ENCODE data around the gene MDM2. TPM values are rescaled to one million over a fixed set of nuclear protein-coding genes. Genes with fewer than 3 reads are reported as not detected.

MDM2 gene
- total and polyA plus RNA-seq, 11 donors = 16.2 to 78.8 (median 49.0) TPM

DNA sequence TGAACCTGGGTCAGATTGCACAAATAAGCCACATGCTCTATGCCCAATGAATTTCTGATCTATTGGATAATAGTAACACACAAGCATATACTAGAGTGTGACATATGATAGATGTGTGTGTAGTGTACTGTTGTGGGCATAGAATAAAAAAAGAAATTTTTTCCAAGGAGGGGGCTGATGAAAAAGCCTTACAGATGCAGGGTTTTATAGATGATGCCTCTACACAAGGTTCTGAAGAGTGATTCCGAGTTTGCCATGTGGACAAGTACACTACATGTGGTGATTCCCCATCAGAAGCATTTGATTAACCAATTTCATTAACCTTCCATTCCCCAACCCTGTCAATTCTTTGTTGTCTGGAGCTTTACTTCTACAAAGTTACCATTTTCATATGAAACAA, 79.7 kb downstream of the MDM2 start:
- no peaks in the 10 kb centered on the region for H3K9me3 ChIP-seq
- H3K27me3 ChIP-seq = no peaks in the 10 kb centered on the region
- H3K27ac ChIP-seq = no peak overlapping the region
- DNase-seq = no peak
- peaks cover 0 to 12% (median 0%) of the 10 kb centered on the region in 9 donors for H3K36me3 ChIP-seq
- intact Hi-C loops (cut with DNase I) = no loop called here
- no peaks in the 10 kb centered on the region for H3K4me1 ChIP-seq
- 86 to 95% (median 92%) methylated on average over 1 of the region's 1 CpG for WGBS, 4 donors
- TF ChIP-seq, protein P1, sequence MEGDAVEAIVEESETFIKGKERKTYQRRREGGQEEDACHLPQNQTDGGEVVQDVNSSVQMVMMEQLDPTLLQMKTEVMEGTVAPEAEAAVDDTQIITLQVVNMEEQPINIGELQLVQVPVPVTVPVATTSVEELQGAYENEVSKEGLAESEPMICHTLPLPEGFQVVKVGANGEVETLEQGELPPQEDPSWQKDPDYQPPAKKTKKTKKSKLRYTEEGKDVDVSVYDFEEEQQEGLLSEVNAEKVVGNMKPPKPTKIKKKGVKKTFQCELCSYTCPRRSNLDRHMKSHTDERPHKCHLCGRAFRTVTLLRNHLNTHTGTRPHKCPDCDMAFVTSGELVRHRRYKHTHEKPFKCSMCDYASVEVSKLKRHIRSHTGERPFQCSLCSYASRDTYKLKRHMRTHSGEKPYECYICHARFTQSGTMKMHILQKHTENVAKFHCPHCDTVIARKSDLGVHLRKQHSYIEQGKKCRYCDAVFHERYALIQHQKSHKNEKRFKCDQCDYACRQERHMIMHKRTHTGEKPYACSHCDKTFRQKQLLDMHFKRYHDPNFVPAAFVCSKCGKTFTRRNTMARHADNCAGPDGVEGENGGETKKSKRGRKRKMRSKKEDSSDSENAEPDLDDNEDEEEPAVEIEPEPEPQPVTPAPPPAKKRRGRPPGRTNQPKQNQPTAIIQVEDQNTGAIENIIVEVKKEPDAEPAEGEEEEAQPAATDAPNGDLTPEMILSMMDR (IDR thresholded peaks at IDR 0.05) = no peak
- no peak for TF ChIP-seq POLR2A (IDR thresholded peaks at IDR 0.05)
- H3K4me3 ChIP-seq = no peak overlapping the region
- ATAC-seq = no peak

DNA sequence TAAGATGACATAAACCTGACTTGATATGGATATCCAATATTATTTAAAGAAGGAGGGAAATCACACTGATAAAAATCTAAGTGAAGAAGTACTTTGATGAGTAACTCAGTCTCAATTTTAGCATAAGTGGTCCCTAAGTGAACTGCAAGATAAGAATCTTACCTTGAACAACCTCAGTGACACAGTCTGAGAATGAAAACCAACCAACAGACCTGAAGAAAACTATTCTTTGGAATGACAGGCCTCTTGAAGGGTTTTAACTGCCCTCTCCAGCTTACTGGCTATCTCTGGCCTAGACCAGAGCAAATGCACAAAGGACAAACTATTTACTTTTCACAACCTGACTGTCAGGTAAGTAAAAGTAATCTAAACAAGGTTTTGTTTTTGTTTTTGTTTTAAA, 80.3 kb downstream of the MDM2 start:
- Histone ChIP-seq H3K9me3 (no peaks in the 10 kb centered on the region), H3K27me3 (no peaks in the 10 kb centered on the region), H3K27ac (no peak overlapping the region), H3K4me3 (no peak overlapping the region), H3K36me3 (peaks cover 0 to 9% (median 0%) of the 10 kb centered on the region in 9 donors), H3K4me1 (no peaks in the 10 kb centered on the region)
- no peak for ATAC-seq
- intact Hi-C loops (cut with DNase I) = no loop called here
- no peak for DNase-seq
- TF ChIP-seq, protein P1 (IDR thresholded peaks at IDR 0.05) = no peak
- TF ChIP-seq POLR2A (IDR thresholded peaks at IDR 0.05) = no peak

DNA sequence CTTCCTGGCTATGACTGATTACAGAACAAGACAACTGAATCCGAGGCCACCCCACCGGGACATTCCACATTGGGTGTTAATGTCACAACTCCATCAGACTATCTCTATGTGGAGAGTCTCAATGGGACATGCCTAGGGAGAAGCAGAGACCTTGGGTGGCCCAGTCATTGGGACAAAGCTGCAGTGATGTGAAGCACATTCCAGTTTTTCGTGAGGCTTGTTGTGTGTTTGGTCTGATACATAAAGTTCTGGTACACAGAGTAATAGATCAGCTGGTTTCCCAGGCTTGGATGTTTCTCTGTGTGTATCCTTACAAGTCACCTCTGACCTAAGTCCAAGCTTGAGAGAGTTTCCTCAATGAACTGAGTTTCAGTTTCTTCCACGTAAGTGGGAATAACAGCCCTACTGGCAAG, 82.7 kb downstream of the MDM2 start:
- WGBS, 4 donors = 68 to 87% (median 79%) methylated on average over 4 of the region's 4 CpGs
- Histone ChIP-seq H3K27ac (peak overlapping the region in 9 of 12 donors; percentile 10 to 62 (median 39)), H3K4me3 (no peak overlapping the region), H3K4me1 (no peaks in the 10 kb centered on the region), H3K27me3 (no peaks in the 10 kb centered on the region), H3K36me3 (no peaks in the 10 kb centered on the region), H3K9me3 (no peaks in the 10 kb centered on the region)
- DNase-seq (peak in 1 of 5 donors; percentile 33), ATAC-seq (peak; percentile 53 to 67 (median 61))
- intact Hi-C loops (cut with DNase I) = no loop called here
- TF ChIP-seq, protein P1 (IDR thresholded peaks at IDR 0.05) = no peak
- TF ChIP-seq POLR2A (IDR thresholded peaks at IDR 0.05) = no peak

DNA sequence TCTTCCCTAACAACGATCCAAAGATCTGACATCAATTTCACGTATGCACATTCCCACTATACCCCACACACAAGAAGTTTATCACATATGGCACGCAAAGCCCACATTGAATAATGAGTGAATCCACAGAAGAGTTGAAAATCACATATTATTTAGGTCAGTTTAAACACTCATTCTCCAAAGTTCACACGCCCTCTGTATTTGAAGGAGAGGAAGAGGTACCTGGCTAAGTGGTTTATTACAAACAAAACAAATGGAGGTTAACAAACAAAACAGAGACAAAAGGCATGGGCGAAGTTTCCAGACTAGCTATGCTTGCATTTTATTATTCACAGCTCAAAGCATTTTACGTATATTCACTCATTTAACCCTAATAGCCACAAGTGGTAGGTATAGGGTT, 83.2 kb downstream of the MDM2 start:
- ATAC-seq (no peak), DNase-seq (no peak)
- no peaks in the 10 kb centered on the region for H3K9me3 ChIP-seq
- intact Hi-C loops (cut with DNase I) = no loop called here
- H3K4me1 ChIP-seq = peaks cover 0 to under 1% (median 0%) of the 10 kb centered on the region in 12 donors
- 81 to 90% (median 84%) methylated on average over 6 of the region's 6 CpGs for WGBS, 4 donors
- no peak overlapping the region for H3K4me3 ChIP-seq
- TF ChIP-seq, protein P1 (IDR thresholded peaks at IDR 0.05) = no peak
- TF ChIP-seq POLR2A (IDR thresholded peaks at IDR 0.05) = no peak
- H3K27ac ChIP-seq = peak overlapping the region in 3 of 12 donors; percentile 15 to 32 (median 31)
- no peaks in the 10 kb centered on the region for H3K27me3 ChIP-seq
- no peaks in the 10 kb centered on the region for H3K36me3 ChIP-seq

All from heart left ventricle (tissue), 16 donors.